GM19452 (cell line): Measurements from ENCODE around the gene SH2D6.
A peak's percentile ranks its signal among the peaks of the same experiment; 100 is the strongest.

Source experiments
- ATAC-seq: cut with Tn5 transposase; IDR thresholded peaks from one replicate; pipeline ENCODE4 v1.9.1; 2021; ENCODE audit not compliant: unreplicated experiment

SH2D6 gene

DNA sequence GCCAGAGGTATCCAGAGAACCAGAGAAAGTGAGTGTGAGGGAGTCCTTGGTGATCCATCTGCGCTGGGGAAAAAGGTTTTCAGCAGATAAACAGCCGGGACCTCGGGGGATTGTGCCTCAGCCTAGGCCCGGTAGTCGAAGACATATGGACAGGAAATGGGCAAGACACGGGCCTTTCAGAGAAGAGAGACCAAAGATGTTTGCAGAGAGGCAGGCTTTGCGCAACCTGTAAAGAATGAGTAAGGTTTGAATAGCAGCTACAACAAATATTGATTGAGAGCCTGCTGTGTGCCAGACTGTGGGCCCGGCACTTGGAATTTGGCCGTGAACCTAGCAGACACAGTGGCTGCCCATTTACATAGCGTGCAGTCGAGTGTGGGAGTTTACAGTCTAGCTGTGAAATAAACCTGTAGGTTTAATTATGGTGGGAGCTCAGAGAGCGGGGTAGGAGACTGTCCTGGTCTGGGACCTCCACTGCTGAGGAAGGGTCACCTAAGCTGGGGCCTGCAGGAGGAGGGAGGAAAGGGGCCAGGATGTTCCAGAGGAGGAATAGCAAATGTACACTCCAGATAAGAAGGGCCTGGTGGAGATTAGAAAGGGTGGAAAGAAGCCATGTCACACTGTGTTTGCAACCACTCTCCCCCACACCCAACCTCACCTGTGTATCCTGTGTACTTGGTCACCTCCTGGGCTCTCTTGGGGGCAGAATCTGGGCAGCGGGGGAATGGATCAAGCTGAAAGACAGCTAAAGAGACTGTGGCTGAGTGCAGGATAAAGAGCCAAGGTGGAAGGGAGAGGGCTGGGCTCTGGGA is 3.0 kb downstream of the SH2D6 start:
- ATAC-seq = no peak

DNA sequence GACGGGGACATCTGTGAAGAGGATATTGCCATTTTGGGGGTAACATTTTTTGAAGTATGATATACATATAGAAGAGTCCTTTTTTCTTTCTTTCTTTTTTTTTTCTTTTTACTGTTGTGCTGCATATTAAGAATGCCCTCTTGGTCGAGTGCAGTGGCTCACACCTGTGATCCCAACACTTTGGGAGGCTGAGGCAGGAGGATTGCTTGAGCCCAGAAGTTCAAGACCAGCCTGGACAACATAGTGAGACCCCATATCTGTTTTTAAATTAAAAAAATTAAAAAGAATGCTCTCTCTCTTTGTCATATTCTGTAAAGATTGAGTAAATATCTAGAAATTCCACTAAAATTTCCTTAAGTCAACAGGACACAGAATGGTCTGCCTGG is 3.6 kb downstream of the SH2D6 start:
- ATAC-seq = no peak

DNA sequence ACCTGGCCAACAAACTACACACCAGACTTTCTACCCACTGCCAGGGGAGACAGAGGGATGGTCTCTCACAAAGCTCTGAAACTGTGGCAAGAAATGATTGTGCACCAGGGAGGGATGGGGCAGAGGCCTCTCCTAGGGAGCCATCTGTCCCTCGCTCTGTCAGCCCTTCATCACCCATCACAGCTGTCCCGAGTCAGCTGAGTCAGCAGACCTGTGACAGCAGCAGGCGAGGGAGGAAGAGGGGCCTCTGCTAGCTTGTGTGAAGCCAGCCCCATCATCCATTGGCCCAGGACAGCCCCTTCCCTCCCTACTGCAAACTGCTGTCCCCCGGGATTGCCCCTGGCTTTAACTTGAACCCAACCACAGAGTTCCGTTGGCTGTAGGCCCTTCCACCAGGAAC is 5.0 kb downstream of the SH2D6 start:
- no peak for ATAC-seq

DNA sequence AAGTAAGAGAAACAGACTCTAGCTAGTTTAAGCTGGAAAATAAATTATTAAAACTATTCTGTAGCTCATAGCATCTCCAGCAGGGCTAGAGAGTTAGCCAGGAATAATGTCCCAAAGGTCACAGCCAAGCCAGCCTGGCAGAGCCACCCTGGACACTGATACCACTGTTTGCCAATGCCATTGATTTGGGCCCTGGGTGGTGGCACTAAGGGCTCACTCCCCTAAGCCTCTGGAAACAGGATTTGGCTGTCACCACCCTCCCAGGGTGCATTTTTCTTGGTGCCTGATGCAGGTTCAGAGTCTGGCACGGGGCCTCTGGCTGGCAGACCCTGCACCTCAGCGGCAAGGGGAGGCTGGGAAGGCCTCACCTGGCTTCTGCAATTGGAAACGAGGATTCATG is 7.1 kb downstream of the SH2D6 start:
- no peak for ATAC-seq

DNA sequence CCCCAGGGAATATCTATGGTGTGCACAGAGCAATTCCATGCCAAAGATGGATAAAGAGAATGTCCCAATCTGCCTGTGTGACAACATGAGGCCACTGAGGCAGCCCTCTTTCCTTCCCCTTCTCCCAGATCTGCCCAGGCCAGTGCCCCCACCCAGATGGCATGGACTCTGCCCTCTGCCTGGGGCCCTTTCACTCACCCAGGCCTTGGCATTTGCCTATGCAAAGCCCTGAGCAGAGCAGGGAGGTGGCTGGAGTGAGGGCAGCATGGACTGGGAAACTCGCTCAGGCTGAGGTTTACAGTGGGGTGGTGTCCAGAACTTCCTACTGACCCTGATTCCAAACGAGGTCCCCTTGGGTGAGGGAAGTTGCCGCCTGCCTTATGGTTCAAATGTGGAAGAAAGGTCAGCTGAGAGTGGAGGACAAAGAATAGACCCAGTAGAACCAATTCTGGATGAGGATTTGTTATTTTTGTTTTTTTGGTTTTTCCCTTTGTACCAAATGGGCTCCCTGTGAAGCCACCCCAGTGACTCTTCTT is 8.9 kb downstream of the SH2D6 start:
- no peak for ATAC-seq

DNA sequence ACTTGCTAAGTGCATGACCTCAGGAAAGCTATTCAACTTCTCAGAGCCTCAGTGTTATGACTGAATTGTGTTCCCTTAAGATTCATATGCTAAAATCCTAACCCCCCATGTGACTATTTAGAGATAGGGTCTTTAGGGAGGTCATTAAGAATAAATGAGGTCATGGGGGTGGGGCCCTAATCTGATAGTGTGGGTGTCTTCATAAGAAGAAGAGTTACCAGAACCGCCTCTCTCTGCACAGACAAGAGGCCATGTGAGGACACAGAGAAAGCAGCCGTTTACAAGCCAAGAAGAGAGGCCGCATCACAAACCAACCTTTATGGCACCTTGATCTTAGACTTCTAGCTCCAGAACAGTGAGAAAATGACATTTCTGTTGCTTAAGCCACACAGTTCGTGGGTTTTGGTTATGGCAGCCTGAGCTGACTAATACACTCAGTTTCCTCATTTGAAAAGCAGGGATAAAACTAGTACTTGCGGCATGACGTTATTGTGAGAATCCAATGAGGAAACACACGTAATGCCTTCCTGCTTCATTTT is 9.9 kb downstream of the SH2D6 start:
- ATAC-seq = no peak

DNA sequence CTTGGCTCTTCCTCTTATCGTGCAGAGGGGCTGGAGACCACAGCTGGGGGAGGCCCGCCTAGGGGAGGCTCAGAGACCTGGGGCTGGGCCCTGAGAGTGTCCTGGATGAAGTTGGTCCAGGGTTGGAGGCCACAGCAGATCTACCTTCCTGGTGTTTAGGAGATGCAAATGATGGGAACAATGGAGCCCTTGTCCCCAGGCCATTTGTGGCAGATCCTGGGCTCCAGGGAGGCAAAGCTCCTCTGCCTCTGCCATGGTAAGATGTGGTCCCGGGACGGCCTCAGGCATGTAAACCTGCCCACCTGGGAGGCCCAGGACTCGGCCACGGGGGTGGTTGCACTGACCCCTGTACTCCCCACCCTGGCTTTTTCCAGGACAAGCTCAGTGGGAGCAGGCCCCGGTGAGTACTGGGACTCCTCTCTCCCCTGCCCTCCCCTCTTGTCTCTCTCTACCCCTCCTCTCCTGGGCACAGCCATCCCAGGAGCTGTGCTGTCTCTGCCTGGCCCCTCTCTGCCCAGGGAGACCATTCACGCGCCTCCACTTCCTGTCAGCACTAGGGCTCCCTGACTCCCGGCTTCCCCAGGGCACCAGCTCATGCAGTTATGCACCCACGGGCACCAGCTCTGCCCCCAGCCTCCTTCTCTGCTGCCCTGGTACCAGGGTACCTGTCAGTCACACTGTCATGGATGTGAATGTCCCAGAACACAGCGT is 10.9 kb downstream of the SH2D6 start:
- no peak for ATAC-seq

DNA sequence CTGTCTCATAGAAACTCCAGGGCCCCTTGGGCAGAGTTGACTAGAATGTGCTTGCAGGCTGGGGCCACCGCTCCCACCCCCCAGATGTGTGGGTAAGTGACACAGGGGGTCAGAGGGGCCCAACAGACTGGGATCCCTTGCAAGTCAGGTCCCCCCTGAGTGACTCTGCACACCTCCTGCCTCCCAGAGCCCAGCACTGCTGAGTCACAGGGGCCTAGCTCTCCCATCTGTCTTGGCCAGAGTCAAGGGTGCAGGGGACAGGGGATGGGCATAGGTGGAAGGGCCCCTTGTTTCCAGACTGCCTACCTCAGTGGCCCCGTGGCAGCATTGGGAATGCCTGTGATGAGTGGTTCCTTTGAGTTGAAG is 11.4 kb downstream of the SH2D6 start:
- no peak for ATAC-seq

DNA sequence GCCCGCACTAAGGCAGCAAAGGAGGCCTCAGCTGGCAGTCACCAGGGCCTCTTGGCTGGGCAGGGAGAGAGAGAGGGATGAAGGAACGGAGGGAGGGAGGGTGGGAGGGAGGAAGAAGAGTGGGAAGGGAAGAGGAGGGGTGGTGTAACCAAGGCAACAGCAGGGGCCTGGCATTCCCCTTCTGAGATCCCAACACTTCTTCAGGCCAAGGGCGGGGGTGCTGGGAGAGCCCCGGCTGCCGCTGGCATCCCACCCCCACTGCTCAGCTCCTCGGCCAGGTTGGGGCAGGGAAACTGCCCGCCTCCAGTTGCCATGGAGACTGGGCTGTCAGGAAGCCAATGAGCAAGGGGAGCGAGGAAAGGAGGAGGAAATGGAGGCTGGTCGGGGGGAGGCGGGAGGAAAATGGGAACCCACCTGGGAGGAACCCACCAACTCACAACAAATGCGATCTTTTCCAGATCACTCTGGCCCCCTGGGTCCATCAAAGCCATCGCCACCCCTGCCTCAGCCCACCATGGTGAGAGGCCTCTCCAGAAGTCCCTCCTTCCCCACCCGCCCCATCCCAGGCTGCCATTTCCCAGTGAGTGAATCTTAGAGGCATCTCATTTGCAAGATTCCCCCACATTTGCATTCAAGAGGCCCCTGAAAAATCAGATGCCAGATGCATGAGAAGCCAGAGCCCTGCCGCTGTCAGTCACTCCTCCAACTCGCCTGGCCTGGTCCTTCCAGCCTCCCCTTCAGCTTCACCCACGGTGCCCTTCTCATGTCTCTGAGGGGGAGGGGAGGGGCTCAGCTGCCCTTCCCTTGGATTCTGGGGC is 12.4 kb downstream of the SH2D6 start:
- ATAC-seq = no peak

DNA sequence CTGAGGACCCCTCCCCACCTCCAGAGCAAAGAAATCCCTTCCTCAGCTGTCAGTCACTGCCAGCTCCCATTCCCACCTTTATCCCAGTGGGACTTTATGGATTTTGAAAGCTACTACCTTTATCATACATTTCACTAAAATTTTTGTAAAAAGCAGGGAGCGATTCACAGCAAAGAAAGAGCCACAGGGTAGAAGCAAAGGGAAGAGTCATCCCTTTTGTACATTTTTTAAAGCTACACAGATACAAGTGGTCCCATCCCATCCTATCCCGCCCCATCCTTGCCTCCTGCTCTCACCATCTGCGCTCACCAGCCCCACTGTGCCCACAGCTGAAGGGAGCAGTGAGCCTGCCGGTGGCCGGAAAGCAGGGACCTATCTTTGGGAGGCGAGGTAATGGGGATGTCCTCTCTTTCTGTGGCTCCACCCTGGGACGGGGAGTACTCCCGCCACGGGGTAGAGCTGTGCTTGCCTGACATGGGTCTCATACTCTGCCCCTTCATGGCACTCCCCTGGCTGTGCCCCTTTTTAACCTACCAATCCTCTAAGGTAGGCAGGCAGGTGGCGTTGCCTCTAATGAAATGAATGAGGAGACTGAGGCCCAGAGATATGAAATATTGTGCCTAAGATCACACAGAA is 13.2 kb downstream of the SH2D6 start:
- ATAC-seq = no peak

DNA sequence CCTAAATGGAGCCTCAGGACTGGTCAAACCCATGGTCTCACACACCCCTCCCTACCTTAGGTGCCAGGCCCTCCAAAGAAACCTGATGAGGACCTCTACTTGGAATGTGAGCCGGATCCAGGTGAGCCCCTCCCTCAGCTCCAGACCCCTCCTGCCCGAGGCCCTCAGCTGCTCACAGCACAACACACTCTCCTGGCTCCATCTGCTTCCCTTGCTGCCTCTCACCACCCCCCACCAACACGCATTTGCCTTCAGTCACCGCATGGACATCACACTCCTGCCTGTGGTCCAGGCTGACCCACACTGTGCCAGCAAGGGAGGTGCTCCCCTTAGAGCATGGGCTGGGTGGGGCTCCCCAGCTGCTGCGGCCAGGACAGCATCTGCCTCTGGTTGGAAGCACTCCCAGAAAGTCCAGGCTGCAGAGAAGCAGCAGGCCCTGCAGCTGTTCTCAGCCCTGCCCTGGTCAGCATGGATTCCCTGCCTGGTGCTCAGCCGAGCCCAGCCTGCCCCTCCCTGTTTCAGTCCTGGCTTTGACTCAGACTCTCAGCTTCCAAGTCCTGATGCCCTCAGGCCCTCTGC is 15.1 kb downstream of the SH2D6 start:
- ATAC-seq = no peak

DNA sequence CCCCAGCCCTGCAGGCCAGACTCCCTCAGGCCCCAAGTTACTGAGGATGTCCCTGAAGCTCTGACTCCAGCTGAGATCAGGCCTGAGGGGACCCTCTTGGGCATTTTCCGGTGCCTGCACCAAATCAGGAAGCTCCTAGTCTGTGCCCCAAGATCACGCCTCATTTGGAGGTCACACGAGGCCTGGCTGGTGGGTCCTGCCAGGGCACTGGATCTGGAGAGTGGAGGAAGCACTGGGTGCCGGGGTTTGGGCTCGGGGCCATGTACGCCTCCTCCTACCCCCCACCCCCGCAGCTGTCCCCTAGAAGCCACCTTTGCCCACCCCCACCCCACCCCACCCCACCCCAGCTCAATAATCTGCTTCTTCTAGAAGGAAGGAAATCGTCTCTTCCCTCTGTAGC is 16.2 kb downstream of the SH2D6 start:
- no peak for ATAC-seq

DNA sequence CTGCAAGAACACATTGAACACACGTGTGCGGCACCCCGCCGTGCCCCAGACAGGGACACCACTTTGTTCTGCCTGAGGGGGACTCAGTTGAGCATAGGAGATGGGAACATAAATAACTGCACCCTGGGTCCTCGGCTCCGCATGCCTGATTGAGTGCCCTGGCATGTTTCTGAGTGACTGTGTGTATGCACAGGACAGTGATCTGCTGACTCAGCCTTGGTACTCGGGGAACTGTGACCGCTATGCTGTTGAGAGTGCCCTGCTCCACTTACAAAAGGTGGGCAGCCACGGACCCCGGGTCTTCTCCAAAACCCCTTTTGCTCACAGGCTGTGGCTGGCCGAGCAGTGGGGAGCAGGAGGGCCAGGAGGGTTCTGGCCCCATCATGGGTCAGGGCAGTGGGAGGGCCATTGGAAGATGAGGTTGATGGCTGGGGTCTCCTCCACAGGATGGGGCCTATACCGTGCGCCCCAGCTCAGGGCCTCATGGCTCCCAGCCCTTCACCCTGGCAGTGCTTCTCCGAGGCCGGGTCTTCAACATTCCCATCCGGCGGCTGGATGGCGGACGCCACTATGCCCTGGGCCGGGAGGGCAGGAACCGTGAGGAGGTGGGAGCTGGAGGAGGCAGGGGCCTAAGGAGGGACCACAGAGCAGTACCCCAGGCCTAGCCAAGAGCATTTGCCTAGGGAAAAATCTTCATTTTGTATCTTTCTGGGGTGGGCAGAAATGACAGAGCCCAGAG is 16.9 kb downstream of the SH2D6 start:
- no peak for ATAC-seq

DNA sequence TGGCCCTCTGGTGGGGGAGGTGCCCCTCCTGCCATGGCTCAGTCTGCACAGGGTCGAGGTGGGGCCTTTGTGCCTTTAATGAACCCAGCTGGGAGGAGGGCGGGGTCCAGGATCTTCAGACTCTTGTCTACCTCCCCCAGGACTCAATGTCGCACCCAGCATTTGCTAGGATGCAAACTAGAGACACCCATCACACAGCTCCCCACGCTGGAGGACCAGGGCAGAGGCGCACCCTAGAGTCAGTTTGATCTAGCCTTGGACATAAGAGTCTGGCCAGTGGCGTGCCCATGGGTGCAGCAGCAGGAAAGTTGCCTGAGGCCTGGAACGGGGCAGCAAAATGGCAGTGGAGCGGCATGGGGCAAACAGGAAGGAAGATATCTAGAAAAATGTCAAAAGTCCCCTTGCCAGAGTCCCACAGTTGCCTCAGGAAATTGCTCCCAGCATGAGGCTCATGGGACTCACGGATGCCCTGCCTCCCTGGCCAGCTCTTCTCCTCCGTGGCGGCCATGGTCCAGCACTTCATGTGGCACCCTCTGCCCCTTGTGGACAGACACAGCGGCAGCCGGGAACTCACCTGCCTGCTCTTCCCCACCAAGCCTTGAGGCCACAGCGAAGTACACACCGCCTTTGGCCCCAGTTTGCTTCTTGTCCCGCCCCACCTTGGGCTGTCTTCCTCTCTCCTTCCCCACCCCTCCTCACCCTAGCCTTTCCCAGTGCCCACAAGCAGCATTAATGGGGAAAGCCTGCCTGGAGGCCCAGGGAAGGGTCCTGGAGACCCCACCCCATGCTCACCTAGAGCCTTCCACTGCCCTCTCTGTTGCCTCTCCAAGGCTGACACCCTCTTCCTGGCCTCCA is 17.7 kb downstream of the SH2D6 start:
- no peak for ATAC-seq

DNA sequence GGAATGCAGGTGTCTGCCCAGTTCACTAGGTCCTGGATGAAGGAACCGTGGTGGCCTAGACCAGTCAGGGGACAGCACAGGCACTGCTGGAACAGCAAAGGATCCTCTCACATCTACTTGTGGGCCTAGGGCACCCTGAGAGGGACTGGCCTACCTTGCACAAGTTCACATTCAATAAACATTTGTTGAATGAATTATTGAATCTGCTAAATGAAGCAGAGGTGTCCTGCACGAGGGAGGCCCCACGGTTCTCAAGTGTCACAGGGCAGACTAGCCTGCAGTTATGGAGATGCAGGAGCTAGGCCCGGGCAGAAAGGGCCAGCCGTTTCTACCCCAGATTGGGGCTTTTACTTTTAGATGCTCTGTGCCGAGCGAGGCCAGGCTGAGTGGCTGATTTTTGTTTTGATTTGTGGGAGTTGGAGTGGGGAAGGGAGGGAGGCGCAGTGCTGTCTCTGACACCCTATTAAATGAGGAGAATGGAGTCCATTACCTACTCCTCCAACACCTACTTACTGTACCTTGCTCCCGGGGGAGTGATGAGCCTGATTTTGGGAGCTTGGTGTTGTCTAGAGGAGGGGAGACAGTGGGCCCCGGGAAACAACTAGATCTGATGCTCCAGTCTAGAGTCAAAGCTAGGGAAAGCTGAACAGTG is 18.4 kb downstream of the SH2D6 start:
- no peak for ATAC-seq

DNA sequence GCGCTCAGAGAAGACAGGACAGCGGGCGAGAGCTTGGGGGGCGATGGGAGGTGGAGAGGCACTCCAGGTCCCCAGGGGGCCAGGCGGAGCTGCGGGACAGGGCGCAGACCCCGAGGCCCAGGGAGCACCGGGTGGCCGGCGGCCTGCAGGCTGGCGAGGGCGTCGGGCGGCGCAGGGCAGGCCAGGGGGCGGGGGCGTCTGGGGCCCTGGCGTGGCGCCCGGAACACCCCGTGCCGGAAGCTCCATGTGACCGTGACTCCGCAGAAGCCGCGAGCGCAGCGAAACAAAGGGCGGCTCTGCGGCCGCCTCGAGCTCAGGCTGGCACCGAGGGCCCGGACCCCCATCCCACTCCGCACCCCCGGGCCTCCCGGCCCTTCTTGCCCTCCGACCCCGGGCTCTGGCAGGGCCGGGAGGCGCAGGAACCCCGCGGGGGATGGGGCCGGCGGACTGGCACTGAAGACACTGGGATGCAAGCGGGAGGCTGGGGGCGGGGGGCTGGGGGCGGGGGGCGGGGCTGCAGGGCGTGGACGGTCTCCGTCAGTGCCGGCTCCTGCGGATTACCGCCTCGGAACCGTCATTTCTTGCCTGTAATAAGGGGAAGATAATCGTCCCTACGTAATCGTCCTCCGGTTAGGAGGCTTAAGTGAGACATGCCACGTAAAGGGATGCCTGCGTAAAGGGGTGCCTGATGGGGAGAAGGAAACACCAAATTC is 19.1 kb downstream of the SH2D6 start:
- ATAC-seq = peak; percentile 91

DNA sequence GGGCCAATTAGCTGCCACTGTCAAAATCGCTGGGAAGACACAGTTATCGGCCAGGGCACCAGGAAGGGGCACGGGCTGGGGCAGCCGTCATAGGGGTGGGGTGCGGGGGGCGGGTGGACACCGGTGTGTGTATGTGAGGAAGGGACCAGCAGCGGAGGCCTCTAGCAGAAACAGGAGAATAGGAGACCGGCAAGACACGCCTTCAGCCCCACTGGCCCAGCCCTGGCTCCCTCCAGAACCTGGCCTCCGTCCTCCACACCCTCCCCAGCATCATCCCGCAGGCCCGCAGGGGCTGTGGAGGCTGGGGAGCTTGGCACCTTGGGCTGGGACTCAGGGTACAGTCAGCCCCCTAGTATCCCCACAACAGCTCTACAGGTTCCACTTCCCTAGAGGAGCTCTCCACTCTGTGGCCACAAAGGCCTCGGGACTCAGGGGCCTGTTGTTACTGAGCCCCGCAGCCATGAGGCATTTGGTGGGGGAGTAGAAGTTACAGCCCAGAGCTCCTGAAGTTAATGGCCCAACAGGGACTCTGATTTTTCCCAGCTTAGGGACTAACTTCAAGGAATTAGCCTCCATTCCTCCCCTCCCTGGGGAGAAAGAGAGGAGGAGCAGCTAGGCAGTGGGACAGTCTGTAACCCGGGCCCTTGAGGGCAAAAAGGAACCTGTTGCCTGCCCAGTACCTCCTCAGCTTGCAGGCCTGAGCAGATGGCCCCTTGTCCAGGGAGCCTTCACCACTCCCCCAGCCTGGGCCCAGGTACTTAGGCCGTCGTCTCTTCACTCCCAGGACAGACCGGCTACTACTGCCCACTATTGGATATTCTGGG is 19.9 kb downstream of the SH2D6 start:
- no peak for ATAC-seq
